Heart right ventricle (tissue), 16 donors: Measurements from ENCODE around the gene ZNFX1. TPM values are rescaled to one million over a fixed set of nuclear protein-coding genes. Genes with fewer than 3 reads are reported as not detected.

Source experiments
- ATAC-seq, 8 donors: fragments of 200-7000 bp; cut with Tn5 transposase; one replicate each; pipeline ENCODE4 v1.9.1; 2020; ENCODE audit warnings: mild to moderate bottlenecking in 8 of 8, moderate library complexity in 8 of 8, moderate number of reproducible peaks in 1 of 8
- DNase-seq, 2 donors: peaks; one replicate each; pipeline ENCODE4 v3.0.0-alpha.2; 2020
- H3K27ac ChIP-seq, 10 donors: fragments of 200-600 bp; sonication (generic) in 2 of 10; one replicate each; pipeline versions ENCODE4 v1.5.0 to v1.8.0; 2020 to 2022; ENCODE audit warnings: mild to moderate bottlenecking in 3 of 10
- H3K27me3 ChIP-seq, 7 donors: fragments of 200-600 bp; one replicate each; pipeline ENCODE4 v1.8.0; 2021 to 2022; ENCODE audit warnings: mild to moderate bottlenecking in 2 of 7
- H3K36me3 ChIP-seq, 9 donors: fragments of 200-600 bp; sonication (generic) in 1 of 9; one replicate each; pipeline versions ENCODE4 v1.5.0 to v1.8.0; 2020 to 2022; ENCODE audit warnings: mild to moderate bottlenecking in 2 of 9
- H3K4me1 ChIP-seq, 9 donors: fragments of 200-600 bp; sonication (generic) in 1 of 9; one replicate each; pipeline versions ENCODE4 v1.5.0 to v1.8.0; 2020 to 2022; ENCODE audit warnings: mild to moderate bottlenecking in 4 of 9
- H3K4me3 ChIP-seq, 10 donors: fragments of 200-600 bp; sonication (generic) in 2 of 10; one replicate each; pipeline versions ENCODE4 v1.5.0 to v1.8.0; 2020 to 2022; ENCODE audit warnings: mild to moderate bottlenecking in 7 of 10, moderate library complexity in 2 of 10
- H3K9me3 ChIP-seq, 11 donors: fragments of 200-600 bp in 10 of 11; sonication (generic) in 2 of 11; one replicate each; pipeline versions ENCODE4 v1.5.0 to v1.8.0; 2013 to 2022; ENCODE audit warnings: mild to moderate bottlenecking in 2 of 11, control low read depth in 1 of 11, moderate library complexity in 1 of 11
- CTCF ChIP-seq, 9 donors: fragments of 200-600 bp; sonication (generic) in 2 of 9; IDR thresholded peaks; one replicate each; pipeline versions ENCODE4 v1.5.0 to v1.8.0; 2021 to 2022; ENCODE audit warnings: antibody characterized with exemption in 9 of 9, mild to moderate bottlenecking in 5 of 9, moderate library complexity in 1 of 9
- WGBS, 2 donors: extraction: QIAGEN DNeasy Blood & Tissue Kit; methylation state at CpG; one replicate each; pipeline ENCODE4 v1.1.7; 2013; ENCODE audit warnings: inconsistent platforms in 1 of 2; 5-methylcytosine and 5-hydroxymethylcytosine counted together
- intact Hi-C, 10 donors: fragments of 100-400 bp; cut with DNase I; formaldehyde crosslinking; loops; one replicate each; pipeline versions ENCODE4 v1.11.1 to v1.14.2; 2022
- polyA plus RNA-seq, 2 donors: library from polyadenylated mRNA; stranded (reverse); fragments of 200-250 nt; gene quantifications; one replicate each; pipeline ENCODE4 v1.2.3, GENCODE V29; 2013
- total RNA-seq, 10 donors: library from RNA; stranded (reverse); fragmentation: NEBNext Ultra II Directional in 3 of 10; extraction: Animal tissue kit (Norgen Biotek cat#: 25700) in 3 of 10; gene quantifications; one replicate each; pipeline versions ENCODE4 v1.2.1 to v1.2.4, GENCODE V29; 2021 to 2023
- donor health status: Arrhythmogenic right ventricular cardiomyopathy.
- donor health status: ischemic (EF 13 %, LVEDD 7.1; RV severe dilation, severe dysfunction).
- donor health status: healthy with polysubstance abuse.
- donor health status: DM: no; HTN: yes; CAD: no.
- donor health status: DM: no; HTN: no; CAD: no.
- donor health status: ischemic (EF 25% LVEDD 6.9; RV normal size, moderate dysfunction).
- donor health status: ischemic (EF 25% LVEDD 5.7; RV mildly dilated, moderate dysfunction).
- donor health status: healthy.
- donor health status: DM: yes; HTN: yes; CAD: no.
- donor health status: Ischemic cardiomyopathy.
- donor health status: ischemic (EF 35%, LVEDD 5.7; RV mildly dilated, moderate dysfunction).
- donor health status: nonischemic (EF 11% LVEDD 7.7; RV severe dilation, severe dysfunction).
- donor health status: DM: yes; HTN: yes; CAD: no.
- donor health status: PGD.
- donor health status: ischemic (EF 29% LVEDD 5.4; RV normal size, mild dysfunction).
- donor health status: nonischemic (EF 23%, LVEDD 6.1; RV moderate dilation, normal function).

The ZNFX1 gene
- total and polyA plus RNA-seq, 12 donors: 7.8 to 49.5 (median 23.7) TPM

- intact Hi-C loops: no loop called here
- no peaks in the 10 kb centered on the region for H3K36me3 ChIP-seq
- no peak for ATAC-seq
- WGBS, 2 donors: 71 to 84% methylated on average over 1 of the region's 1 CpG
- H3K27me3 ChIP-seq: no peaks in the 10 kb centered on the region
- H3K27ac ChIP-seq: no peak overlapping the region
- peaks cover 0 to 16% (median 10%) of the 10 kb centered on the region in 11 donors for H3K9me3 ChIP-seq
- H3K4me3 ChIP-seq: no peak overlapping the region
- no peaks in the 10 kb centered on the region for H3K4me1 ChIP-seq
- no peak for TF ChIP-seq CTCF (IDR thresholded peaks at IDR 0.05)
- no peak for DNase-seq
These were observed 67.6 kb downstream of the ZNFX1 start for GRCh38 chr20:49210101-49210756.

GRCh38 chr20:49207076-49207475 is 70.8 kb downstream of the ZNFX1 start:
- no peaks in the 10 kb centered on the region for H3K36me3 ChIP-seq
- TF ChIP-seq CTCF (IDR thresholded peaks at IDR 0.05): no peak
- no peak overlapping the region for H3K27ac ChIP-seq
- H3K4me1 ChIP-seq: no peaks in the 10 kb centered on the region
- intact Hi-C loops: no loop called here
- 91 to 93% methylated on average over 6 of the region's 6 CpGs for WGBS, 2 donors
- no peaks in the 10 kb centered on the region for H3K27me3 ChIP-seq
- peaks cover 0 to 16% (median 10%) of the 10 kb centered on the region in 11 donors for H3K9me3 ChIP-seq
- no peak for ATAC-seq
- no peak overlapping the region for H3K4me3 ChIP-seq
- DNase-seq: no peak

GRCh38 chr20:49203746-49204145 is 74.1 kb downstream of the ZNFX1 start:
- no peak for TF ChIP-seq CTCF (IDR thresholded peaks at IDR 0.05)
- Histone ChIP-seq H3K27me3 (no peaks in the 10 kb centered on the region), H3K9me3 (peaks cover 0 to 7% (median 0%) of the 10 kb centered on the region in 11 donors), H3K4me3 (no peak overlapping the region), H3K27ac (no peak overlapping the region), H3K4me1 (no peaks in the 10 kb centered on the region), H3K36me3 (no peaks in the 10 kb centered on the region)
- intact Hi-C loops: no loop called here
- ATAC-seq (no peak), DNase-seq (no peak)
- WGBS, 2 donors: 78 to 93% methylated on average over 9 of the region's 9 CpGs

GRCh38 chr20:49203011-49203410 is 74.8 kb downstream of the ZNFX1 start:
- no peak for DNase-seq

More at GRCh38 chr20:49203011-49203410, 74.8 kb downstream of the ZNFX1 start:
- H3K9me3 ChIP-seq: peaks cover 0 to 7% (median 0%) of the 10 kb centered on the region in 11 donors
- ATAC-seq: no peak
- H3K27me3 ChIP-seq: no peaks in the 10 kb centered on the region
- no peak overlapping the region for H3K4me3 ChIP-seq
- WGBS, 2 donors: 88% methylated on average over 7 of the region's 7 CpGs
- no peaks in the 10 kb centered on the region for H3K4me1 ChIP-seq
- no peak overlapping the region for H3K27ac ChIP-seq
- intact Hi-C loops: no loop called here
- no peaks in the 10 kb centered on the region for H3K36me3 ChIP-seq
- no peak for TF ChIP-seq CTCF (IDR thresholded peaks at IDR 0.05)
